Measurements from ENCODE around the gene CATSPER1.

Gene CATSPER1

DNA sequence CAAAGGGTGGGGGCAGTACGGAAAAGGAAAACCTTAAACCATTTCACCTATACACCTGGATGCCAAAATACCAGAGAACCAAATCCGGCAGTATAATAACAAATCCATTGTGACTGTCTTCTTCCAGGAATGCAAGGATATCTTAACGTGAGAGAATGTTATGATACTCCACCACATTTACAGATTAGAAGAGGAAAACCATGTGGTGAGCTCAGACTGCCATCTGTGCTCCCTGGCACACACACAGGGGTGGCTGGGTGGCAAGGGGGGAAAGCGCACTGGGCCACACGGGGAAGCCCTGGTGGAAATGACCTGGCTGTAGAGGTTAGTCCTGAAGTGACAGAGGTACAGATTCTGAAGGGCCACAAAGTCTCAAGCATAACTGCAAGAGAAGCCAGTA is 34.2 kb downstream of the CATSPER1 start:
- ChIA-PET CTCF (interaction anchor here (0.8 to 6.0 kb wide), 8 partner anchors 9 to 281 kb away, joined by 3 to 36 read pairs (median 4); partner anchors contain the start of genes CCDC85B and FIBP), POLR2A (interaction anchor here (0.6 kb wide), 1 partner anchor 681 kb away, joined by 3 read pairs; no protein-coding TSS in a partner anchor)
- Histone ChIP-seq H3K4me3 (ENCODE audit: control insufficient read depth in 1 of 7, extremely low read depth in 1 of 7, insufficient read depth in 4 of 7, low read depth in 2 of 7, low read length in 6 of 7) (no peak overlapping the region), H3K4me1 (ENCODE audit: control extremely low read depth in 1 of 4, control insufficient read depth in 4 of 4, insufficient read depth in 4 of 4, low read length in 3 of 4) (peaks cover 0 to 2% (median 0%) of the 10 kb centered on the region in 4 experiments), H3K27ac (ENCODE audit: insufficient read depth in 1 of 2, low read depth in 1 of 2, low read length in 2 of 2, poor library complexity in 1 of 2, severe bottlenecking in 2 of 2) (no peak overlapping the region), H3K27me3 (replicated peaks in 2 of 5; ENCODE audit: control insufficient read depth in 4 of 5, insufficient read depth in 5 of 5, low read length in 4 of 5) (no peaks in the 10 kb centered on the region), H3K9me3 (ENCODE audit: control extremely low read depth in 1 of 5, control insufficient read depth in 4 of 5, insufficient read depth in 2 of 5, low read depth in 1 of 5, low read length in 4 of 5) (no peaks in the 10 kb centered on the region), H3K36me3 (ENCODE audit: control insufficient read depth in 4 of 4, insufficient read depth in 4 of 4, low read length in 3 of 4) (peaks cover 0 to 9% (median 3%) of the 10 kb centered on the region in 4 experiments)
- WGBS (ENCODE audit: insufficient coverage), result 81% methylated on average over 3 of the region's 5 CpGs
- no peak for DNase-seq

DNA sequence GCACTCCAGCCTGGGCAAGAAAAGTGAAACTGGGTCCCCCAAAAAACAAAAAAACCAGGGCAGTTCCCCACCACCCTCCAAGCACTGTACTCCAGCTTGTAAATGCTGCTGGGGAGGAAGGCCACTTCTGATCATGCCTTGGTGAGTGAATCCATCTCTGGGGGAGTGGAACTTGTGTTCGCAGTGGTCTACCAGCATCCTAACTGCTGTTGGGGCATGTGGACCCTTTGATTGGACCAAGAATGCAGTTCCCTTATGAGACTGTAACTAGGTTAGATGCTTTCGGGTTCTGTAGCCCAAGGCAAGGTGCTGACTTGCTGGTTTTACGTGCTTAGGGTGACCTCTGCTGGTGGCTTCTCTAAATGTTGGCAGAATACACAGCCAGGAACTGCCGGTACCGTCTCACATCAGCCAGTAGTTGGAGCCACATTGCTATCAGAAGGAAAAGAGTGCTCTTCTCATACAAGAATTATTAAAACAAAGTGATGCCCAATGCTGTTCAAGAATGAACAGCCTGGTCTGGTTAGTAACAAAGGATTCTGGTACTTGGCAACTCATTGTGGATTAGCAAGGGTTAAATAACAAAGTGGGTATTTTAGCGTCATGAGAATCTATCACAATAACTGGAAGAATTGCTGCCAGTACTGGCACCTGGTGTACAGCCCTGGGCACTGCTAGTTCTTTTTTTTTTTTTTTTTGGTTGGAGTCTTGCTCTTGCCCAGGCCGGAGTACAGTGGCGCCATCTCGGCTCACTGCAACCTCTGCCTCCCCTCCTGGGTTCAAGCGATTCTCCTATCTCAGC is 37.3 kb downstream of the CATSPER1 start:
- CTCF ChIA-PET, result interaction anchor here (0.7 to 6.8 kb wide), 17 partner anchors 14 to 802 kb away, joined by 3 to 86 read pairs (median 4); partner anchors contain the start of genes CCDC85B, FIBP and KAT5
- Histone ChIP-seq H3K9me3 (ENCODE audit: control extremely low read depth in 1 of 5, control insufficient read depth in 4 of 5, insufficient read depth in 2 of 5, low read depth in 1 of 5, low read length in 4 of 5) (no peaks in the 10 kb centered on the region), H3K4me3 (ENCODE audit: control insufficient read depth in 1 of 7, extremely low read depth in 1 of 7, insufficient read depth in 4 of 7, low read depth in 2 of 7, low read length in 6 of 7) (peak overlapping the region in 1 of 7 experiments; percentile 23), H3K36me3 (ENCODE audit: control insufficient read depth in 4 of 4, insufficient read depth in 4 of 4, low read length in 3 of 4) (peaks cover 0 to 3% (median 0%) of the 10 kb centered on the region in 4 experiments), H3K27me3 (replicated peaks in 2 of 5; ENCODE audit: control insufficient read depth in 4 of 5, insufficient read depth in 5 of 5, low read length in 4 of 5) (no peaks in the 10 kb centered on the region), H3K27ac (ENCODE audit: insufficient read depth in 1 of 2, low read depth in 1 of 2, low read length in 2 of 2, poor library complexity in 1 of 2, severe bottlenecking in 2 of 2) (no peak overlapping the region), H3K4me1 (ENCODE audit: control extremely low read depth in 1 of 4, control insufficient read depth in 4 of 4, insufficient read depth in 4 of 4, low read length in 3 of 4) (peaks cover 0 to 2% (median 0%) of the 10 kb centered on the region in 4 experiments)
- POLR2A ChIA-PET, result interaction anchor here (0.8 to 1.0 kb wide), 2 partner anchors 56 to 98 kb away, joined by 4 to 5 read pairs; partner anchors contain the start of gene CCDC85B
- peak; percentile 97 to 99 (median 98) for DNase-seq
- 8% methylated on average over 3 of the region's 10 CpGs for WGBS (ENCODE audit: insufficient coverage)

DNA sequence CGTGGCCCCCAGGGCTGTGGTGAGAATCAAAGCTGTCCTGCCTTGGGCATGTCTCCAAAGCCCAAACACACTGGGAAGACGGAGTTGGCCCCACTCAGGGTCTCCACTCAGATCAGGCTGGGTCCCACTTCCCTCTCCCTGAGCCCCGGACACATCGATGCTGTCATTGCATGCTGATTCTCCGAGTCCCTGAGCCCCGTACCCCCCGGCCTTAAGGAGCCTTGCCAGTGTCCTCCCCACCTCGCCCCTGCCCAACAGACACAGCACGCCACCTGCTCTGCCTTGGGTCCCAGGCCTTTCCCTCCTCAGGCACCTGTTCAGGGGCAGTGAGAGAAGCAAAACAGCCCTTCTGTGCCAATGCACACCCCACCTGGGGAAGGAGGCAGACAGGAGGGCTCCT is 38.9 kb downstream of the CATSPER1 start:
- 95% methylated on average over 9 of the region's 9 CpGs for WGBS (ENCODE audit: insufficient coverage)

DNA sequence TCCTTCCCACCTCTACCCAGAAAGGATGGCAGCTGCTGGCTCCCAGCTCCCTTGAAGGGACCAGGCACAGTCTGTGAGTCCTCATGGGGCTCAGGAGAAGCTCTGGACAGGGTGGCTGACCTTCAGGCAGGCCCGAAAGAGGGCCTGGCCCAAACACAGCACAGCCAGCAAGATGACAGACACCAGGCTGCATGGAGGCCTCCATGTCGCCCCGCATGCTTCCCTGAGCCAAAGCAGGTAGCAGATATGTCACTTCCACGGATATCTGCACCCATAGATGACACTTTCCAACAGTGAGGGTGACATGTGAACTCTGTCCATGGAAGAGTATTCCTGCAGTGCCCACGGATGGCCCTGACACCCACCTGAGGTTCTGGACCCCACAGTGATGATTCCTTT is 42.7 kb downstream of the CATSPER1 start:
- peaks cover 0 to 15% (median 8%) of the 10 kb centered on the region in 4 experiments for H3K36me3 ChIP-seq (ENCODE audit: control insufficient read depth in 4 of 4, insufficient read depth in 4 of 4, low read length in 3 of 4)
- DNase-seq, result no peak
- no peaks in the 10 kb centered on the region for H3K27me3 ChIP-seq (replicated peaks in 2 of 5; ENCODE audit: control insufficient read depth in 4 of 5, insufficient read depth in 5 of 5, low read length in 4 of 5)
- WGBS (ENCODE audit: insufficient coverage), result 88% methylated on average over 5 of the region's 5 CpGs
- CTCF ChIA-PET, result interaction anchor here (0.6 to 6.8 kb wide), 6 partner anchors 11 to 203 kb away, joined by 3 to 86 read pairs (median 4); partner anchors contain the start of genes CCDC85B, FIBP and FOSL1
- H3K27ac ChIP-seq (ENCODE audit: insufficient read depth in 1 of 2, low read depth in 1 of 2, low read length in 2 of 2, poor library complexity in 1 of 2, severe bottlenecking in 2 of 2), result no peak overlapping the region
- POLR2A ChIA-PET, result no interaction called here
- H3K4me3 ChIP-seq (ENCODE audit: control insufficient read depth in 1 of 7, extremely low read depth in 1 of 7, insufficient read depth in 4 of 7, low read depth in 2 of 7, low read length in 6 of 7), result no peak overlapping the region
- no peaks in the 10 kb centered on the region for H3K4me1 ChIP-seq (ENCODE audit: control extremely low read depth in 1 of 4, control insufficient read depth in 4 of 4, insufficient read depth in 4 of 4, low read length in 3 of 4)
- H3K9me3 ChIP-seq (ENCODE audit: control extremely low read depth in 1 of 5, control insufficient read depth in 4 of 5, insufficient read depth in 2 of 5, low read depth in 1 of 5, low read length in 4 of 5), result no peaks in the 10 kb centered on the region

More for the DNA sequence above, 38.9 kb downstream of the CATSPER1 start:
- Histone ChIP-seq H3K9me3 (ENCODE audit: control extremely low read depth in 1 of 5, control insufficient read depth in 4 of 5, insufficient read depth in 2 of 5, low read depth in 1 of 5, low read length in 4 of 5) (no peaks in the 10 kb centered on the region), H3K4me3 (ENCODE audit: control insufficient read depth in 1 of 7, extremely low read depth in 1 of 7, insufficient read depth in 4 of 7, low read depth in 2 of 7, low read length in 6 of 7) (no peak overlapping the region), H3K27me3 (replicated peaks in 2 of 5; ENCODE audit: control insufficient read depth in 4 of 5, insufficient read depth in 5 of 5, low read length in 4 of 5) (no peaks in the 10 kb centered on the region), H3K27ac (ENCODE audit: insufficient read depth in 1 of 2, low read depth in 1 of 2, low read length in 2 of 2, poor library complexity in 1 of 2, severe bottlenecking in 2 of 2) (no peak overlapping the region), H3K36me3 (ENCODE audit: control insufficient read depth in 4 of 4, insufficient read depth in 4 of 4, low read length in 3 of 4) (peaks cover 0 to 3% (median 0%) of the 10 kb centered on the region in 4 experiments), H3K4me1 (ENCODE audit: control extremely low read depth in 1 of 4, control insufficient read depth in 4 of 4, insufficient read depth in 4 of 4, low read length in 3 of 4) (peaks cover 0 to 2% (median 0%) of the 10 kb centered on the region in 4 experiments)
- CTCF ChIA-PET, result interaction anchor here (1.2 to 6.8 kb wide), 4 partner anchors 26 to 100 kb away, joined by 3 to 86 read pairs (median 4); partner anchors contain the start of genes CCDC85B and FIBP
- DNase-seq, result no peak
- POLR2A ChIA-PET, result no interaction called here

DNA sequence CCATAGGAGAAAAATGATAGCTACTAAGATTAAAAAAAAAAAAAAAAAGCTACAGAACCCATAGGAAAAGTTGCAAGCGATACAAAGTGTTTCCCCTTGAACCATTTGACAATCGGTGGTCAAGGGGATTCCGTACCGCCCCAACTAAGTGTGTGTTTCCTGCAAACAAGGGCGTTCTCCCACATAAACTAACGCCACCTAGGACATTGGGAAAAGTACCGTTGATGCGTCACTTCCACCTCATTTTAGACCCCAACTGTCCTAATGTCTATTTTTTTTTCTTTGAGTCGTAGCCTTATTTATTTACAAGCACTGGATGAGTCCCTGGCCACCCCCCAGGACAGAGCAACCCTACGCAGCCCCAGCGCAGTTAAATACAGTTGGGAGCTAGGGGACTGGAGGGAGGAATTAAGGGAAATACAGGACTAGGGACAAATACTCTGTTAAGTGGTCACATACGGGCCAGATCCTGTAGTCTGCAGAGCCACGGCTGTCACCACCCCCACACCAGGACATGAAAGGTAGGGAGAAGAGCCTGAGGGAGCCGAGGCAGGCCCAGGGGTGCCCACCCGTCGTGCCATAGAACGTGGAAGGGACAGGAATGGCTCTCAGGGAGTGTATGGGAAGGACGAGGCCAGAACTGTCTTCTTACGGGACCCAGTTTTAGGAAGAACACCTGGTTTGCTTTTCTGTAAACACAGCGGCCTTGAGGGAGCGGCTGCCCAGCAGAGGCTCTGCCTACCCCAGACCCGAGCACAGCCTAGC is 43.3 kb downstream of the CATSPER1 start:
- CTCF ChIA-PET, result interaction anchor here (0.6 to 6.8 kb wide), 6 partner anchors 11 to 203 kb away, joined by 3 to 86 read pairs (median 4); partner anchors contain the start of genes CCDC85B, FIBP and FOSL1
- DNase-seq, result no peak
- H3K27me3 ChIP-seq (replicated peaks in 2 of 5; ENCODE audit: control insufficient read depth in 4 of 5, insufficient read depth in 5 of 5, low read length in 4 of 5), result no peaks in the 10 kb centered on the region
- H3K4me3 ChIP-seq (ENCODE audit: control insufficient read depth in 1 of 7, extremely low read depth in 1 of 7, insufficient read depth in 4 of 7, low read depth in 2 of 7, low read length in 6 of 7), result no peak overlapping the region
- WGBS (ENCODE audit: insufficient coverage), result 97% methylated on average over 17 of the region's 22 CpGs
- H3K27ac ChIP-seq (ENCODE audit: insufficient read depth in 1 of 2, low read depth in 1 of 2, low read length in 2 of 2, poor library complexity in 1 of 2, severe bottlenecking in 2 of 2), result no peak overlapping the region
- H3K4me1 ChIP-seq (ENCODE audit: control extremely low read depth in 1 of 4, control insufficient read depth in 4 of 4, insufficient read depth in 4 of 4, low read length in 3 of 4), result no peaks in the 10 kb centered on the region
- peaks cover 0 to 21% (median 10%) of the 10 kb centered on the region in 4 experiments for H3K36me3 ChIP-seq (ENCODE audit: control insufficient read depth in 4 of 4, insufficient read depth in 4 of 4, low read length in 3 of 4)
- H3K9me3 ChIP-seq (ENCODE audit: control extremely low read depth in 1 of 5, control insufficient read depth in 4 of 5, insufficient read depth in 2 of 5, low read depth in 1 of 5, low read length in 4 of 5), result no peaks in the 10 kb centered on the region
- POLR2A ChIA-PET, result interaction anchor here (0.6 kb wide), 2 partner anchors 55 to 87 kb away, joined by 3 to 4 read pairs; no protein-coding TSS in a partner anchor

DNA sequence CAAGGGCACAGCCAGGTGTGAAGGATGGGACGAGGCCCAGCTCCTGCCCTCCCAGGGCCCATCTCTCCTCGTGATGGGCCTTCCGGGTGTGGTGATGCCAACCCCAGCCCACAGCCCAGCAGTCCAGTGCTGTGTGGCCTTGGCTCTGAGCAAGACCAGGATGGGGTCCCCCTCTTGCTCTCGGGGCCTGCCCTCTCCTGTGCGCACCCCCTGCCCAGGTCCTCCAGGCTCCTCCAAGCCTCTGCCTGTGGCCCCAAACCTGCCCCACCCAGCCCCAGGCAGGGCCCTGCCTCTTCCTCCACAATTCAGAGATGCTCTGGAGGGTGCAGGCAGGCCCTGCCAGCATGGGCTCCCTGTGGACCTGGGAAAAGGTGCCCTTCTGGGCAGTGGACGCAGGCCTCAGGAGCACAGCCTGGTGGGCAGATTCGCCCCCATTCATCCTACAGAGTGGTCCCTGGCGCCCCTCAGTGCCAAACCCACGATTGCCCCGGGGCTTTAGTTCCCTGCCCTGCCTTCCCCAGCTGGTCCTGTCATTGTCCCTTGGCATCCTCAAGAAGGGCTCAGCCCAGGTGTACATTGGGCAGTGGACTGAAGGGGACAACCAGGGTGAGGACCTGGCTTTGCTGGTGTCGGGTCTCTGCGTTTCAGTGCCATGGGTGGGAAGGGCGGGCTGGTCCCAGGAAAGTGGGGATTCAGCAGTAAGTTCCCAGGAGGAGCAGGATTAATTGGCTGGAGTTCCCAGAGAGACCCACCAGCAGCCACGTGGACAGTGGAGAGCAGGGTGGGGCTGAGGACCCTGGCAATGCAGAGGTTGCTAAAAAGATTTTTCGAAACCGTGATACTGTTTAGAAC is 44.1 kb downstream of the CATSPER1 start:
- CTCF ChIA-PET, result interaction anchor here (0.6 to 6.8 kb wide), 3 partner anchors 41 to 95 kb away, joined by 3 to 86 read pairs (median 4); partner anchors contain the start of genes CCDC85B, FIBP and FOSL1
- Histone ChIP-seq H3K27me3 (replicated peaks in 2 of 5; ENCODE audit: control insufficient read depth in 4 of 5, insufficient read depth in 5 of 5, low read length in 4 of 5) (no peaks in the 10 kb centered on the region), H3K36me3 (ENCODE audit: control insufficient read depth in 4 of 4, insufficient read depth in 4 of 4, low read length in 3 of 4) (peaks cover 0 to 29% (median 16%) of the 10 kb centered on the region in 4 experiments), H3K4me1 (ENCODE audit: control extremely low read depth in 1 of 4, control insufficient read depth in 4 of 4, insufficient read depth in 4 of 4, low read length in 3 of 4) (no peaks in the 10 kb centered on the region), H3K9me3 (ENCODE audit: control extremely low read depth in 1 of 5, control insufficient read depth in 4 of 5, insufficient read depth in 2 of 5, low read depth in 1 of 5, low read length in 4 of 5) (no peaks in the 10 kb centered on the region), H3K27ac (ENCODE audit: insufficient read depth in 1 of 2, low read depth in 1 of 2, low read length in 2 of 2, poor library complexity in 1 of 2, severe bottlenecking in 2 of 2) (no peak overlapping the region), H3K4me3 (ENCODE audit: control insufficient read depth in 1 of 7, extremely low read depth in 1 of 7, insufficient read depth in 4 of 7, low read depth in 2 of 7, low read length in 6 of 7) (no peak overlapping the region)
- WGBS (ENCODE audit: insufficient coverage), result 84% methylated on average over 14 of the region's 16 CpGs
- no peak for DNase-seq
- POLR2A ChIA-PET, result interaction anchor here (0.6 kb wide), 2 partner anchors 54 to 86 kb away, joined by 3 to 4 read pairs; no protein-coding TSS in a partner anchor
